Stimulated activated CD8-positive, alpha-beta memory T cell treated with anti-CD3 and anti-CD28 coated beads, Interleukin-4, amount 100 ng/mL, for 1 hour (primary cell): ENCODE data around the gene CR1L.
"Not testable (repeated sequence)": the region's sequence is repeated elsewhere in the genome, so short reads cannot be mapped to it uniquely, and the experiment has no call there.

Experiments used
- DNase-seq, 2 donors: peaks; one replicate each; pipeline ENCODE4 v3.0.0-alpha.2; 2020; ENCODE audit warnings: low read depth in 2 of 2, low spot score in 1 of 2

The CR1L gene

DNA sequence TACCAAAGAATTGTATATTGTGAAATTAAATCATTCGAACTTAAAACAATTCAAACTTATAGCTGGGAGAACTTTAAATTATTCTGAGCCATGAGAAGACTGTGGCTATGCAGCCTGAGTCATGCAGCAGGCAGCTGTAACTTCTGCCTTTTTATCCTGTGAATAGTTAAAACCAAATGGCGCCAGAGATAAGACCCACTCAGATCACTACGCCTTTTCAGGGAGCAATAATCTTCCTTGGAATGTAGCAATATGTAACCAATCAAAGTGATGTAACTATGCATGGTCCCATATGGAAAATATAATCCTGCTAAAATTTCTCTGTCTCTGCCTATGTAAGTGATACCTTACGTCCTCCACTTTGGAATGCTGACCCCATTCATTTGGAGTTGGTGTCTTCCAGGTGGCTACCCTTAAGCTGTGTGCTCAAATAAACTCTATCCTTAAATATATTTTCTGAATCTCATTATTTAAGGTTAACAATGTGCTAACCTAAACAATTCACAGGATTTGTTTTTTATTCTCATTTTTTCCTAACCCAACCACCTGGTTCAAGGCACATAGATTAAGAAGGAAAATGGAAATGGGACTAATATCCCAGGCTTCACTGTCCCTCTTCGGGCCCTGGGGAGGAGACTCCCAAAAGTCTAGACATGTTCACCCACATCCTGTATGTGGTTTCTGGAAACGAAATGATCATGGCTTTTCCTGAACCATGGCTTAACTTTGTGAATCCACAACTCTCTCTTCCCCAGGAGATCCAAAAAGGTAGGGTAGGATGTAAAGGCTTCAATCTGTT, 35.9 kb downstream of the CR1L start:
- DNase-seq, result not testable (repeated sequence)

DNA sequence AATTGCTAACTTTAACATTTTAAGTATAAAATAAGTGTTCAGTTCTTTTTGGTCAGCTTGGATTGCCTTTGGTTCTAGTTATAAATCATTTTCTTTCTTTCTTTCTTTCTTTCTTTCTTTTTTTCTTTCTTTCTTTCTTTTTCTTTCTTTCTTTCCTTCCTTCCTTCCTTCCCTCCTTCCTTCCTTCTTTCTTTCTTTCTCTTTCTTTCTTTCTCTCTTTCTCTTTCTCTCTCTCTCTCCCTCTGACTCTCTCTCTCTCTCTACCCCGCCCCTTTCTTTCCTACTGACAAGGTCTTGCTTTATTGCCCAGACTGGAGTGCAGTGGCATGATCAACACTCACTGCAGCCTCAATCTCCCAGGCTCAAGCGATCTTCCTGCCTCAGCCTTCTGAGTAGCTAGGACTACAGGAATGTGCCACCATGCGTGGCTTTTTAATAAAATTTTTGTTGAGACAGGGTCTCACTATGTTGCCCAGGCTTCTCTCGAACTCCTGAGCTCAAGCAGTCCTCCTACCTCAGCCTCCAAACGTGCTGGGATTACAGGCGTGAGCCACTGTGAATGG, 38.0 kb downstream of the CR1L start:
- not testable (repeated sequence) for DNase-seq

DNA sequence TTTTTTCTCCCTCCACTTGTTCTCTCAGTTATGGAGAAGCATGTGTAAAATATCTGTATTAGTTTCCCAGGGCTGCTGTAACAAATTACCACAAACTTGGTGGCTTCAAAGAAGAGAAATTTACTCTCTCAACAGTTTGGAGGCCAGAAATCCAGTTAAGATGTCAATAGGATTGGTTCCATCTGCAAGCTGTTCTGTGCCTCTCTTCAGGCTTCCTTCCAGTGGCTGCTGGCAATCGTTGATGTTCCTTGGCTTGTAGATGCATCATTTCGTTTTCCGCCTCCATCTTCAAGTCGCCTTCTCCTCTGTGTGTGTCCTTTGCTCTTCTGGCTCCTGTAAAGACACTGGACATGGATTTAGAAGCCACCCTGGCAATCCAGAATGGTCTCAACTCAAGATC, 45.6 kb downstream of the CR1L start:
- not testable (repeated sequence) for DNase-seq

DNA sequence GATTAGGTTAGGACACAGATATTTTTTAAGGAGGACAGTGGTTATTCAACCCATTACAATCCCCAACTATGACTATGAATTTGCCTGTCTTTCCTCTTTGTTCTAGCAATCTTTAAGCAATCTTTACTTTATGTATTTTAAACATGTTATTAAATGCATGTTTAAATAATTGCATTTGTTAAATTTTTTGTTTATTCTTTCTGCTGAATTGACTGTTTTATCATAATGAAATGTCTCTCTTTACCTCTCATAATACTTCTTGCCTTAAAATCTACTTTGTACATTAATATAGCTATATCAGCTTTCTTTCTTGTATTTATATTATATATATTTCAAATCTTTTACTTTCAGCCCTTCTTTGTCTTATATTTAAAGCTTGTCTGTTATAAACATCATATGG, 46.1 kb downstream of the CR1L start:
- no peak for DNase-seq

DNA sequence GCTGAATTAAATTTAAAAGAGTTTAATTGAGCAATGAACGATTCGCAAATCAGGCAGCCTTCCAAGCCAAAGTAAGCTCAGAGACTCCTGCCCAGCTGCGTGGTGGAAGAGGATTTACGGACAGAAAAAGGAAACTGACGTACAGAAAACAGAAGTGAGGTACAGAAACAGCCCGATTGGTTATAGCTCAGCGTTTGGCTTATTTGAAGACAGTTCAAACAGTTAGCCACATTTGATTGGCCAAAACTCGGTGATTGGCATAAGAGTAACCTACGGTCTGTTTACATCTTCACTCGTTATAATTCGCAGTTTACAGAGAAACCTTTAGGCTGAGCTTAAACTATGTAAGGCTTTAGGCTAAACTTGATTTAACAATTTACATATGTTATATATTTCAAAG, 46.9 kb downstream of the CR1L start:
- DNase-seq, result no peak

DNA sequence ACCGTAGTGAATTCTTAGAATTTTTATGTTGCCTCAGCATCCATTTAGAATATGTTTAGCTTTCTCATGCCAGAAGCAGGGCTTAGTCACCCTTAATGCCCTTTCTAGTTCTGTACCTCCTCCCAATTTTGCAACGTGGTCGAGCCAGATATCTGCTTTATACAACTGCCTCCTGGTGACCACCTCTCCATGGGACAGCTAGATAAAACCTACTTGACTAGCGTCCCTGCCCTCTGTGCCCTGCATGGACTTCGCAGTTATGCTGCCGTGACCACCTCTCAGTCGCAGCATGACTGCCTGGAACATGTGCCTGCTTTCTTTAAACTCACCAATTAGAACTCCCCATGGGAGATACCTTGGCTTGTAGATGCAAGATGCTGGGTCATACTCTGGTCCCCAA, 47.4 kb downstream of the CR1L start:
- not testable (repeated sequence) for DNase-seq

DNA sequence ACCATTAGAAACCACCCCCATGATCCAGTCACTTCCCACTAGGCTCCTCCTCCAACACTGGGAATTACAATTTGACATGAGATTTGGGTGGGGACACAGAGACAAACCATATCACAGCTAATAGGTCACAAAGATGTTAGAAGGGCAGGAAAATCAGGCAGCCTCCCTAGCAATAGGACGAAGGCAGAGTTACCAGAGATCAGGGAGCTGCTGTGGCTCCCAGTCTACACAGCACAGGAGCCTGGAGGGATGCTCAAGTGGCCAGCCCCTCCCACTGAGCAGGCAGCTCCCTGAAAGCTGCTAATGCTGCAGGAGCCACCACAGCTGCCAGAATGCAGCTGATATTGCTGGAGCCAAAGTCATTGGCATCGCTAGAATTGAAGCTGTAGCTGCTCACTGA, 51.0 kb downstream of the CR1L start:
- DNase-seq, result no peak

DNA sequence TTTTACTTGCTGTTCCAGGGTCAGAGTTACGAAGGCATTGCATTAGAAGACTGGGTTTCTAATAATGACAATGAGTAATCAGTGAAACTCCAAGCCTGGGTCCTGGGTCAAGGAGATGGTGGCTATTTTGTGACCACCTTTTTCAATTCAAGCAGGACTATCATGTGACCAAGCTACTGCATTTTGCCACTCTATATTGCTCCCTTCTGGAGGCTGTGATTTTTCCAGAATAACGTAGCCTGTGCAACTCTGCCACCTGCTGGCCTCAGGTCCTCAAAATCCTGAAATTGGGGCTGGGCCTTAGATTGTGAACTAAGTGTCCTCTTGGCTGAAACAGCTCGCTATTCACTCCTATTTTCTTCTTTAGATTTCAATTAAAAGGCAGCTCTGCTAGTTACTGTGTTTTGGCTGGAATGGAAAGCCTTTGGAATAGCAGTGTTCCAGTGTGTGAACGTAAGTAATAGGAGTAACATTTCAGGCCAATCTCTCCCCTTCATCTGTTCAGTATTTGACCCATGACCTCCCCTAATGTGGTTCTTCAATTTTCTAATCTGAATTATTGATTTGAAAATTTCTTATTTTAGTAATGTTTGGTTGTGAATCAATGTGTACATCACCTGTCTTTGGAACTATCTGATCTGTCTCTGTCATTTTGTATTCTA, 54.0 kb downstream of the CR1L start:
- no peak for DNase-seq

DNA sequence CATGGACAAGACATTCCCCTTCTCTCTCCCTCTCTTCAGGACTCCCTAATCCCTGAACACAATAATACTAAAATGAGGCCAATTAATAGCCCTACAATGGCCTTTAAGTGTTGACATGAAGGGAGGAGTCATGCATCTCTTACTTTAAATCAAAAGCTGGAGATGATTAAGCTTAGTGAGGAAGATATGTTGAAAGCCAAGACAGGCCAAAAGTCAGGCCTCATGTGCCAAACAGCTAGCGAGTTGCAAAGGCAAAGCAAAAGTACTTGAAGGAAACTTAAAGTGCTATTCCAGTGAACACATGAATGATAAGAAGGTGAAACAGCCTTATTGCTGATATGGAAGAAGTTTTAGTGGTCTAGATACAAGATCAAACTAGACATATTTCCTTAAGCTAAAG, 57.4 kb downstream of the CR1L start:
- DNase-seq, result no peak

DNA sequence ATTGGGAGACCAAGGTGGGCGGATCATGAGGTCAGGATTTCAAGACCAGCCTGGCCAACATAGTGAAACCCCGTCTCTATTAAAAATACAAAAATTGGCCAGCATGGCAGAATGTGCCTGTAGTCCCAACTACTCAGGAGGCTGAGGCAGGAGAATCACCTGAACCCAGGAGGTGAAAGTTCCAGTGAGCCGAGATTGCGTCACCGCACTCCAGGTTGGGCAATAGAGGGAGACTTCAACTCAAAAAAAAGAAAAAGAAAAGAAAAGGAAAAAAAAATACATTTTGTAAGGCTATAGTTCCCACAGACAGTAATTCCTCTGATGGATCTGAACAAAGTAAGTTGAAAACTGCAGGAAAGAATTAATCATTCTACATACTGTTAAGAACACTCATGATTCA, 58.8 kb downstream of the CR1L start:
- no peak for DNase-seq

DNA sequence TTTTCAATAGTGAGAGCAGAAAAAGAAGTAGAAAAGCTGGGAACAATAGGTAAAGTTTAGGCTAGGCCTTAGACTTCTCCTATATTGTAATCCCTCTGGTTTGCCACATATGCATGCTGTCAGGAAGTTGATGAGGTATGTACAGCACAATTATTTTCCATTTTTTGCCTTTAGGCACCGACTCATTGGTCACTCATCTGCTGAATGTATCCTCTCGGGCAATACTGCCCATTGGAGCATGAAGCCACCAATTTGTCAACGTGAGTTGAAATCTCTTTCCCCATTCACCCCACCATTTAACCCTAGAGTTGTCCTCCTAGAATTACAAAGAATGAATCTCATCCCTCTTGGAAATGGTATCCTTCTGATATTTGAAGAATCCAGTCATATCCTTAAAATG, 63.1 kb downstream of the CR1L start:
- not testable (repeated sequence) for DNase-seq

DNA sequence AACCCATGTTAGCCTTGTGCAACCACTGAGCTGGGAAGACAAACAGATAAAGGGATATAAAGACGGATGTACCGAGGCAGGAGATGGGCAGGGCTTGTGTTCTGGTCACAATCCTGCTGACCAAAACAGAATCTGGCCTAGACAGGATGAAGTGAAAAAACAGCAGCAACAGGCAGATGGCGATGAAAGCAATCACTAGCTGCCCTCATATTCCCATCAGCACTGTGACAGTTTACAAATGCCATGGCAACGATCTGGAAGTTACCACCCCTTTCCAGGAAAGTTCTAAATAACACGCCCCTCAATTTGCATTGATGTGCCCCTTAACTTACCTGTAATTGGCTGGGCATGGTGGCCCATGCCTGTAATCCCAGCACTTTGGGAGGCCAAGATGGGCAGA, 66.4 kb downstream of the CR1L start:
- DNase-seq, result no peak

DNA sequence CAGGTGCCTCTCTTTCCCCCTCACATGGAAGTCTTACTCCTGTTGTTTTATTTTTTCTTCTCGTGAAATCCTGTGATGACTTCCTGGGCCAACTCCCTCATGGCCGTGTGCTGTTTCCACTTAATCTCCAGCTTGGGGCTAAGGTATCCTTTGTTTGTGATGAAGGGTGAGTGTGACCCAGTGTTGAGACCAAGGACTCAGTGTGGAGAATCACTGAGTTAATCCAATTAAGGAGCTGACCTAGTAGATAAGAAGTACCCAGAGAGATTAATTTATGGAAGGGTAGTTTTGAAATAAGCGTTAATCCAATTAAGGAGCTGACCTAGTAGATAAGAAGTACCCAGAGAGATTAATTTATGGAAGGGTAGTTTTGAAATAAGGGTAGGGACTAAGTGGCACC, 67.8 kb downstream of the CR1L start:
- DNase-seq, result not testable (repeated sequence)

DNA sequence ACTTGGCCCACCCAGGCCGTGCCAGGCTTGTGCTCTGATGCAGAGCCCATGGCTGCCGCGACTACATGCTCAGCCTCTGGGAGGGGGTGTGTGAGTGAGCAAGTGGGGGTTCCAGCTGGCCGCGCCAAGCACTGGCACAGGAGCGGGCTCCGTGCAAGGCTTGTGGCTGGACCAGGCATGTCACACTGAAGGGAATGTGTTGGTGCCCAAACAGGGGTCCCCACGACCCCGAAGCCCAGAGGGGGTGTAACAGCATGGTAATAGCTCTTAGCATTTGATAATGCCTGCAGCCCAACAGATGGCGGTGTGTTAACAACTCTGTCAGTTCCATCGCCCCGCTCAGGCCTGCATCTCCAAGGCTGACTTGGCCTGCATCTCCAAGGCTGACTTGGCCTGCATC, 68.6 kb downstream of the CR1L start:
- DNase-seq, result no peak

DNA sequence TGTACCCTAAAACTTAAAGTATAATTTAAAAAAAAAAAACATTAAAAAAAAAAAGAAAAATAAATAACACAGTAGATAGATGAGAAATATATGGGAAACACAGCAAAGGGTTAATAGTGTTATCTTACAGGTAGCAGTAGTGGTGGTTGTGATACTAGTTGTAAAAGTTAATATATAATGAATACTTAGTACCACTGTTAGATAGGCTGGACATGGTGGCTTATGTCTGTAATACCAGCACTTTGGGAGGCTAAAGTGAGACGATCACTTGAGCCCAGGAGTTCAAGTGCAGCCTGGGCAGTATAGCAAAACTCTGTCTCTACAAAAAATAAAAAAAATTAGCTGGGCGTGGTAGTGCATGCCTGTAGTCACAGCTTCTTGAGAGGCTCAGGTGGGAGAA, 74.3 kb downstream of the CR1L start:
- DNase-seq, result no peak

DNA sequence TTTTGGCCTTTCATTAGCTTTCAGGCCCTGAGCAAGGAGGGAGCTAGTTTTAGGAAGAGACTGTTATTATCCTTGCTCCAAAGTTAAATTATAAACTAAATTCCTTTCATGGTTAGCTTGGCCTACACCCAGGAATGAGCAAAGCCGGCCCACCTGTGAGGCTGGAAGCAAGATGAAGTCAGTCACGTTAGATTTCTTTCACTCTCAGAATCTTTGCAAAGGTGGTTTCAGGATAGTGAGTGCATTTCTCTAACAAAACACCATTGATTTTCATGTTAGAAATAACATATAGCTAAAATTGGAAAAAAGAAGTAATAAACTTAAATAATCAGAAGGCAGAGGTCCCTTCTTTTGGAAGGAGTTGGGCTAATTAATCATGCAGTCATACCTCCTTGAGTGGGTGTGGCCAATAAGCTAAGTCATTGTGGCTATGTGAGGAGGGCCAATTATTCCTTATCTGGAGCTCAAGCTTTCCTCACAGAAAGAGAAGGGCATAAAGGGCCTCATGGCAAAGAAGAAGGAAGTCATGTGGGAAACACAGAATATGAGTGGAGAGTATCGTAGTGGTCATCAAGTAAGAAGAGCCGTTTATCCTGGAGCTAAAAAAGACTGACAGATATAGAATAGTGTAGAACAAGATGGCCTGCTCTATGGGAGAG, 83.4 kb downstream of the CR1L start:
- not testable (repeated sequence) for DNase-seq

DNA sequence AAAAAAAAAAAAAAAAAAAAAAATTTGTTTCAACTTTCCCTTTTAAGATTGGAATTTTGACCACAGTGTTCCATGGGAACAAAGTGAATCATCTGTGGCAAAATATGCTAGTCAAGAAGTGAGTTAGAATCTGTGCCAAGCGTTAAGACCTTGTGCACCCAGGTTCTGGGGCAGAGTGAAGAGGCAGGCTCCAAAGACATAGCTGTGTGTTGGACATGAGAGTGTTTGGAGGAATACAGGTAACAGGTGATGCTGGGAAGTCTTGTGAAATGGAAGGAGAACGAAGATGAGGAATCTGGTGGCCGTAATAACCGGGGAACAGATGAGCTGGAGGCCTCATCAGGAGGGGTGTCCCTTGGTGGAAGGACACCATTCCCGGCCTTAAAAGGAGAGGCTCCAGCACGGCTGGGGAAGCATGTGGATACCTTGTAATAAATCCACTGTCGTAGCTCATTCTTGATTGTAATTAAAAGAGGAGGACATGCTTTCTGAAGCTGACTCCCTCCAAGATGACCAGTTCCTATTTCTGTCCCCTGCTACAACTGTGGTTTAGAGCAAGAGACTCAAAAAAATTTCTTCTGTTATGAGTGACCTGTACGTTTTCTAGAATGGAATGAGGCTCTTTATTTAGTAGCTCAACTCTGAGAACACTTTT, 92.7 kb downstream of the CR1L start:
- not testable (repeated sequence) for DNase-seq

DNA sequence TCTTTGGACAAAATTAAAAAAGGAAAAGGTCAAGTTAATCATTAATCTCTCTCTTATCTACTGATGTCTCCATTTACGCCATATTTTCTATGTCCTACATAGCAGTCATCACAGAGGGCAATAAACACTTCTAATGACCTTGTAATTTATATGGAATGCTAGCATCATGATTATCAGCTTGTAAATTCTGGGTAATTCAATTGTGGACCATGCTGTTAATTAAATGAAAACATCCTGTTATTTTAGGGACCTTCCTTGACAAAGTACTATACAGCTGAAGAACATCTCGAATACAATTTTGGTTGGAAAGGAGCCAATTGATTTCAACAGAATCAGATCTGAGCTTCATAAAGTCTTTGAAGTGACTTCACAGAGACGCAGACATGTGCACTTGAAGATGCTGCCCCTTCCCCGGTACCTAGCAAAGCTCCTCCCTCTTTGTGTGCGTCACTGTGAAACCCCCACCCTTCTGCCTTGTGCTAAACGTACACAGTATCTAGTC, 93.3 kb downstream of the CR1L start:
- DNase-seq, result not testable (repeated sequence)

DNA sequence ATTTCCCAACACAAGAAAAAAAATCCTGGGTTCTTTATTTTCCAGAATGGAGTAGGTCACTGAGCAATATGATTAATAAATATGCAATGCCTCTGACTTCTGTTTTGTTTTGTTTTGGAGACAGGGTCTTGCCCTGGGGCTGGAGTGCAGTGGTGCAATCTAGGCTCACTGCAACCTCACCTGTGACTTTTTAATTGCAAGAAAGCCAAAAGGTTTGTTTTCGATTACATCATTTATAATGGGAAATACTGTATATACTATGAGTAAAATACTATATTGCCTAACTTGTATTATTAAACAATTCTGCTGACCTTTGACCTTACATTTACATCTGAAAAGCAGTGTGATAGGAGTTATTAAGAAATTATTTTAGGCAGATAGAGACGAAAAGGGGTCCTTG, 95.3 kb downstream of the CR1L start:
- no peak for DNase-seq

DNA sequence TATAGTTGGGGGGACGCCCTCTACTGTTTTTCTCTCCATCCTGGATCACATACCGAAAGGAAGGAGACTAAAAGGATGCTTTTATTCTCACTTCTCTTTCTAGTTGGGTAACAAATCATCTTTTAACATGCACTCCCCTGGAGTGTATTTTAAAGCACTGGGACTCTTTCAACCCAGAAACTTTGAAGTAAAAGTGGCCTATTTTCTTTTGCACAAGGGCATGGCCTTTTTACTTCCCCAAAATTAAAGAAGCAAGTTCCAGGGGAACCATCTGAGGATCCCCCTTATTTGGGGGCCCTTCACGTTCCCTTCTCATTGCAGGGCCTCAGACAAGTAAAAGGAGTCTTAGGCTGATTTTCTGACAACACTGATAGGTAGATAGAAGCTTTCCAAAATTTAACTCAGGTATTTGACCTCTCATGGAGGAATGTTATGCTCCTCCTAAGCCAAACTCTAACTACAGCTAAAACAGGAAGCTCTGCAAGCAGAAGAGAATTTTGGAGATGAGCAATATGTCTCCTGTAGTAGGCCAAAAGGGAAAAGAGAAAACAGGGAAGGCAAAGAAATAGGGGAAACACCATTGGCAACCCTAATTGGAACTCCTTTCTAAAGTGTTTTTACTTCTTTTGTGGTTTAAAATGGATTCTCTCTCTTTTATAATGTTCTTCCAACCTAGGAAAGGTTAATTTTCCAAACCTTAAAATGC, 98.1 kb downstream of the CR1L start:
- DNase-seq, result no peak
